ENCODE results near the gene GGCX. TPM values are rescaled to one million over a fixed set of nuclear protein-coding genes. Genes with fewer than 3 reads are reported as not detected.

The GGCX gene
- total and polyA plus RNA-seq, 2 of the 13 experiments (the other 11 are each of a cell fraction or from before 2014, with no cell fraction given): 72.5 to 103 TPM

- no peak for TF ChIP-seq SNAPC4 (CRISPR knock-in tag; IDR thresholded peaks at IDR 0.05)
- no peak for TF ChIP-seq SYNCRIP (IDR thresholded peaks at IDR 0.05; ENCODE audit: insufficient read depth, low read depth, low read length)
Measured at GRCh38 chr2:85553184-85553583, 8.1 kb downstream of the GGCX start (continued).

- DNase-seq (ENCODE audit: low spot score) (peak; percentile 83), FAIRE-seq (peak; percentile 98), ATAC-seq (peak; percentile 57)
- Histone ChIP-seq H3K4me1 (ENCODE audit: insufficient read depth, low read length) (peaks cover 4% of the 10 kb centered on the region), H4K20me1 (ENCODE audit: insufficient read depth, low read length) (peaks cover 8% of the 10 kb centered on the region), H3K9me3 (ENCODE audit: low read length) (no peaks in the 10 kb centered on the region), H3K4me3 (replicated peaks in 1 of 3; ENCODE audit: insufficient read depth in 1 of 3, low read depth in 2 of 3, low read length in 3 of 3) (no peak overlapping the region), H3K79me2 (ENCODE audit: insufficient read depth, low read length) (peaks cover 5% of the 10 kb centered on the region), H3K4me2 (ENCODE audit: low read depth, low read length) (no peak overlapping the region), H3K9ac (ENCODE audit: insufficient read depth, low read depth, low read length) (no peak overlapping the region), H3K27me3 (ENCODE audit: control insufficient read depth in 1 of 2, insufficient read depth in 2 of 2, low read length in 2 of 2) (no peaks in the 10 kb centered on the region), H2AFZ (ENCODE audit: low read length) (no peak overlapping the region), H3K27ac (ENCODE audit: extremely low read length, insufficient read depth, low read length) (no peak overlapping the region), H3K36me3 (replicated peaks in 1 of 2; ENCODE audit: control insufficient read depth in 1 of 2, insufficient read depth in 2 of 2, low read length in 2 of 2) (peaks cover 49 to 76% of the 10 kb centered on the region in 2 experiments)
- POLR2A ChIA-PET: interaction anchor here (0.6 to 20.8 kb wide), 19 partner anchors 9 to 224 kb away, joined by 3 to 645 read pairs (median 4); partner anchors contain the start of genes C2orf68, ELMOD3, GGCX and MAT2A
- intact Hi-C loops (cut with micrococcal nuclease; ENCODE audit: unreplicated experiment) (loop anchor here (1.0 to 5.0 kb wide), 5 partner anchors 132 to 252 kb away; partner anchors contain the start of genes ELMOD3, RETSAT and TGOLN2), in situ Hi-C loops (cut with HindIII; ENCODE audit: extremely low pct_ligation_motif_present, low pct_unique_long_range_greater_than_20kb) (loop anchor here (5.0 kb wide), 2 partner anchors 130 to 160 kb away; no protein-coding TSS in a partner anchor)
- CTCF ChIA-PET (ENCODE audit: low intra/inter-chr PET ratio, low total read pairs): interaction anchor here (1.3 to 4.8 kb wide), 3 partner anchors 13 to 161 kb away, joined by 5 to 45 read pairs (median 41); partner anchors contain the start of gene MAT2A
- 89% methylated on average over 9 of the region's 9 CpGs for WGBS (ENCODE audit: low lambda C conversion rate)
- no TSS peak for BruUV-seq (replicated peaks)
- TF ChIP-seq PAX8 (CRISPR knock-in tag; IDR thresholded peaks at IDR 0.05; ENCODE audit: borderline replicate concordance) (no peak), GFI1 (CRISPR knock-in tag; IDR thresholded peaks at IDR 0.05; ENCODE audit: borderline replicate concordance) (no peak), TIGD3 (CRISPR knock-in tag; IDR thresholded peaks at IDR 0.05; ENCODE audit: borderline replicate concordance) (0 out of 2 replicates have a peak, but pooled peaks have one; percentile 62), ISX (CRISPR knock-in tag; conservative IDR thresholded peaks at IDR 0.05) (no peak), KLF6 (CRISPR knock-in tag; IDR thresholded peaks at IDR 0.05) (0 out of 2 replicates have a peak, but pooled peaks have one; percentile 55), KAT8 (CRISPR knock-in tag; IDR thresholded peaks at IDR 0.05) (peak; percentile 19; the same call in 1 of the 2 replicates), HMGXB4 (CRISPR knock-in tag; IDR thresholded peaks at IDR 0.05; ENCODE audit: borderline replicate concordance in 1 of 2, low read depth in 1 of 2) (peak; percentile 24 to 58; a peak in 2 of 4 replicates), HIVEP1 (CRISPR knock-in tag; IDR thresholded peaks at IDR 0.05) (no peak), RXRB (CRISPR knock-in tag; IDR thresholded peaks at IDR 0.05; ENCODE audit: borderline replicate concordance) (peak; percentile 38; the same call in 1 of the 2 replicates)
Measured at GRCh38 chr2:85551698-85552678, 9.3 kb downstream of the GGCX start.

Data from HepG2 (cell line).